ENCODE results near the gene SEC23A. TPM values are rescaled to one million over a fixed set of nuclear protein-coding genes. Genes with fewer than 3 reads are reported as not detected.
"Not testable (repeated sequence)": the region's sequence is repeated elsewhere in the genome, so short reads cannot be mapped to it uniquely, and the experiment has no call there.

The SEC23A gene
- total RNA-seq, 3 donors from 2014 or later: 75.8 to 106 (median 82.4) TPM

- Histone ChIP-seq H3K36me3 (peaks cover 6% of the 10 kb centered on the region), H3K4me1 (no peaks in the 10 kb centered on the region), H3K9me3 (no peaks in the 10 kb centered on the region), H3K4me3 (no peak overlapping the region), H3K27me3 (no peaks in the 10 kb centered on the region), H3K27ac (no peak overlapping the region)
- TF ChIP-seq POLR2A (IDR thresholded peaks at IDR 0.05): no peak
- no peak for TF ChIP-seq POLR2AphosphoS5 (IDR thresholded peaks at IDR 0.05)
- no peak for TF ChIP-seq CTCF (IDR thresholded peaks at IDR 0.05)
- intact Hi-C loops (cut with DNase I; ENCODE audit: low total_unique reads): no loop called here
- DNase-seq (ENCODE audit: low spot score in 2 of 2): no peak
Measured at GRCh38 chr14:39083127-39083526, 19.9 kb downstream of the SEC23A start.

GRCh38 chr14:39080886-39081285 is 22.1 kb downstream of the SEC23A start:
- H3K36me3 ChIP-seq: peaks cover 6% of the 10 kb centered on the region
- no peaks in the 10 kb centered on the region for H3K9me3 ChIP-seq
- no peak overlapping the region for H3K27ac ChIP-seq
- DNase-seq (ENCODE audit: low spot score in 2 of 2): no peak
- intact Hi-C loops (cut with DNase I; ENCODE audit: low total_unique reads): no loop called here
- H3K27me3 ChIP-seq: no peaks in the 10 kb centered on the region
- H3K4me3 ChIP-seq: no peak overlapping the region
- no peaks in the 10 kb centered on the region for H3K4me1 ChIP-seq
- TF ChIP-seq POLR2AphosphoS5 (IDR thresholded peaks at IDR 0.05): no peak
- TF ChIP-seq CTCF (IDR thresholded peaks at IDR 0.05): no peak
- TF ChIP-seq POLR2A (IDR thresholded peaks at IDR 0.05): no peak

- Histone ChIP-seq H3K4me1 (no peaks in the 10 kb centered on the region), H3K9me3 (no peaks in the 10 kb centered on the region), H3K36me3 (peaks cover 12% of the 10 kb centered on the region), H3K4me3 (no peak overlapping the region), H3K27me3 (no peaks in the 10 kb centered on the region), H3K27ac (no peak overlapping the region)
- TF ChIP-seq CTCF (IDR thresholded peaks at IDR 0.05) (no peak), POLR2AphosphoS5 (IDR thresholded peaks at IDR 0.05) (no peak), POLR2A (IDR thresholded peaks at IDR 0.05) (no peak)
- intact Hi-C loops (cut with DNase I; ENCODE audit: low total_unique reads): no loop called here
- DNase-seq (ENCODE audit: low spot score in 2 of 2): no peak
Measured at GRCh38 chr14:39071096-39071495, 31.9 kb downstream of the SEC23A start.

GRCh38 chr14:39069923-39070322 is 33.1 kb downstream of the SEC23A start:
- Histone ChIP-seq H3K9me3 (no peaks in the 10 kb centered on the region), H3K27me3 (no peaks in the 10 kb centered on the region), H3K27ac (no peak overlapping the region), H3K36me3 (peaks cover 12% of the 10 kb centered on the region), H3K4me1 (no peaks in the 10 kb centered on the region), H3K4me3 (no peak overlapping the region)
- TF ChIP-seq POLR2AphosphoS5 (IDR thresholded peaks at IDR 0.05) (no peak), POLR2A (IDR thresholded peaks at IDR 0.05) (no peak), CTCF (IDR thresholded peaks at IDR 0.05) (no peak)
- intact Hi-C loops (cut with DNase I; ENCODE audit: low total_unique reads): no loop called here
- DNase-seq (ENCODE audit: low spot score in 2 of 2): no peak

- H3K27me3 ChIP-seq; H3K4me3 ChIP-seq; H3K27ac ChIP-seq; DNase-seq (ENCODE audit: low spot score in 2 of 2); H3K9me3 ChIP-seq; H3K4me1 ChIP-seq; intact Hi-C loops (cut with DNase I; ENCODE audit: low total_unique reads): not testable (repeated sequence)
- peaks cover 12% of the 10 kb centered on the region for H3K36me3 ChIP-seq
Measured at GRCh38 chr14:39069169-39069805, 33.7 kb downstream of the SEC23A start.

Measured in breast epithelium (tissue), 4 donors.